HL-60 (cell line): ENCODE results near the gene TCAP.

Source experiments
- DNase-seq, 2 experiments: peaks; one replicate each; pipeline ENCODE4 v3.0.0-alpha.2; 2010 to 2020; ENCODE audit warnings: low read depth in 1 of 2, low spot score in 1 of 2
- H3K27ac ChIP-seq: fragments of 250-450 bp; sonication (Bioruptor Pico); replicated peaks from 2 replicates; pipeline ENCODE4 v1.5.1; 2020; ENCODE audit warnings: mild to moderate bottlenecking, moderate library complexity
- H3K27me3 ChIP-seq: fragments of 250-450 bp; sonication (Bioruptor Pico); 2 replicates; pipeline ENCODE4 v1.5.1; 2021; ENCODE audit warnings: mild to moderate bottlenecking, moderate library complexity; ENCODE audit not compliant: insufficient read depth, poor library complexity, severe bottlenecking
- H3K4me3 ChIP-seq: replicated peaks from 2 replicates; pipeline ENCODE4 v1.5.1; 2011; ENCODE audit warnings: mild to moderate bottlenecking, control low read depth, low read length; ENCODE audit not compliant: insufficient read depth
- CTCF ChIP-seq: IDR thresholded peaks from one replicate; pipeline ENCODE4 v1.5.1; 2011; ENCODE audit warnings: low read length, control low read depth, inconsistent platforms; ENCODE audit not compliant: insufficient read depth
- GABPA ChIP-seq: IDR thresholded peaks from 2 replicates; pipeline ENCODE4 v1.6.1; 2012; ENCODE audit warnings: low read depth
- POLR2AphosphoS5 ChIP-seq: IDR thresholded peaks from 2 replicates; pipeline ENCODE4 v1.6.1; 2012; ENCODE audit warnings: low read depth
- REST ChIP-seq: IDR thresholded peaks from 2 replicates; pipeline ENCODE4 v1.6.1; 2012; ENCODE audit warnings: low read depth; ENCODE audit not compliant: insufficient replicate concordance
- SPI1 ChIP-seq: IDR thresholded peaks from 2 replicates; pipeline ENCODE4 v1.6.1; 2012; ENCODE audit warnings: low read depth, mild to moderate bottlenecking, borderline replicate concordance

The TCAP gene

GRCh38 chr17:39704821-39705551 is 39.8 kb downstream of the TCAP start:
- no peak overlapping the region for H3K27ac ChIP-seq

GRCh38 chr17:39705786-39706348 is 40.7 kb downstream of the TCAP start:
- no peak for TF ChIP-seq POLR2AphosphoS5
- TF ChIP-seq REST: no peak
- TF ChIP-seq GABPA: no peak
- TF ChIP-seq CTCF: no peak
- no peak for TF ChIP-seq SPI1
- Histone ChIP-seq H3K4me3 (no peak overlapping the region), H3K27me3 (peaks cover 9% of the 10 kb centered on the region), H3K27ac (no peak overlapping the region)
- no peak for DNase-seq

More at GRCh38 chr17:39704821-39705551, 39.8 kb downstream of the TCAP start:
- TF ChIP-seq SPI1 (no peak), GABPA (no peak), REST (no peak), POLR2AphosphoS5 (no peak), CTCF (no peak)
- no peak for DNase-seq
- H3K4me3 ChIP-seq: no peak overlapping the region
- H3K27me3 ChIP-seq: peaks cover 15% of the 10 kb centered on the region

- Histone ChIP-seq H3K27ac (no peak overlapping the region), H3K27me3 (peaks cover 6% of the 10 kb centered on the region), H3K4me3 (no peak overlapping the region)
- TF ChIP-seq REST (no peak), GABPA (no peak), CTCF (no peak), POLR2AphosphoS5 (no peak), SPI1 (no peak)
- no peak for DNase-seq
These were observed 41.2 kb downstream of the TCAP start for GRCh38 chr17:39706383-39706782.
